HG02571 (cell line): ENCODE results near the gene PLCB3.

Experiments
- ATAC-seq: cut with Tn5 transposase; IDR thresholded peaks from one replicate; pipeline ENCODE4 v1.9.1; 2021; ENCODE audit warnings: mild to moderate bottlenecking, moderate library complexity; ENCODE audit not compliant: unreplicated experiment

Gene PLCB3

DNA sequence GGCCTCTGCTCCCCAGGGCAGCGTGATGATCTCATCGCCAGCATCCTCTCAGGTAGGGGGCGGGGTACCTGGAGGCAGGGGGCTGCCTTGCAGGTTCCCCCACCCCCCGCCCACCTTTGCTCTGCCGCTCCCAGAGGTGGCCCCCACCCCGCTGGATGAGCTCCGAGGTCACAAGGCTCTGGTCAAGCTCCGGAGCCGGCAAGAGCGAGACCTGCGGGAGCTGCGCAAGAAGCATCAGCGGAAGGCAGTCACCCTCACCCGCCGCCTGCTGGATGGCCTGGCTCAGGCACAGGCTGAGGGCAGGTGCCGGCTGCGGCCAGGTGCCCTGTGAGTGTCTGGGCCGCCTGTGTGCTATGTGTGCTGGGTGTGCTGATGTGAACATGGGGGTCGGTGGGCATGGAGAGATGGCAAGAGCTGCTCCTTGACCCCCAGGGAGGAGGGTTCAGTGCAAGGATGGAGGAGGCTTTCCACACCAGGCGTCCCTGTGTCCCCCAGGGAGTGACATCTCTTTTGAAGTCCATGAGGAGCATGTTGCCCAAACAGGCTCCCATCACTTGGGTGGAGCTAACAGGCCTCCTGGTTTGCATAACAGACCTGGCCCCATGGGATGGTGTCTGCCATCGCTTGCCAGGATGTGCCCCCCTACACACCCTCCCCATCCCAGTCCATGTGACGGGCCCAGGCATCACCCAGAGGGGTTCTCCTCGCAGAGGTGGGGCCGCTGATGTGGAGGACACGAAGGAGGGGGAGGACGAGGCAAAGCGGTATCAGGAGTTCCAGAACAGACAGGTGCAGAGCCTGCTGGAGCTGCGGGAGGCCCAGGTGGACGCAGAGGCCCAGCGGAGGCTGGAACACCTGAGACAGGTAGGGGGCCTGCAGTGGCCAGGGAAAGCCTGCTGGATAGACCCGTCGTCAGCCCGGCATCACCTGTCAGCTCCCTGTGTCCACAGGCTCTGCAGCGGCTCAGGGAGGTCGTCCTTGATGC, 14.1 kb downstream of the PLCB3 start:
- ATAC-seq: no peak

DNA sequence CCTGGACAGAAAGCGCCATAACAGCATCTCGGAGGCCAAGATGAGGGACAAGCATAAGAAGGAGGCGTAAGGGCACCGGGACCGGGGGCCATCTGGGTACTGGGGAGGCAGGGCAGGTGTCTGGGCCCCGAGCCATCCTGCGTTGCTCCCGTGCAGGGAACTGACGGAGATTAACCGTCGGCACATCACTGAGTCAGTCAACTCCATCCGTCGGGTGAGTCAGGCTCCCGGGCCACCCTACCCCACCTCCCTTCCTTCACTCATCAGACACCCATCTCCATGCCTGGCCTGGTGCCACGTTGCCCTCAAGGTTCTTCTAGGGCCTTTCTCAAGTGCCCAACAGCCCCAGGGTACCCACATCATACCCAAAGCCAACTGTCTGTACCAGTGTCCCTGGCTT, 15.0 kb downstream of the PLCB3 start:
- no peak for ATAC-seq

DNA sequence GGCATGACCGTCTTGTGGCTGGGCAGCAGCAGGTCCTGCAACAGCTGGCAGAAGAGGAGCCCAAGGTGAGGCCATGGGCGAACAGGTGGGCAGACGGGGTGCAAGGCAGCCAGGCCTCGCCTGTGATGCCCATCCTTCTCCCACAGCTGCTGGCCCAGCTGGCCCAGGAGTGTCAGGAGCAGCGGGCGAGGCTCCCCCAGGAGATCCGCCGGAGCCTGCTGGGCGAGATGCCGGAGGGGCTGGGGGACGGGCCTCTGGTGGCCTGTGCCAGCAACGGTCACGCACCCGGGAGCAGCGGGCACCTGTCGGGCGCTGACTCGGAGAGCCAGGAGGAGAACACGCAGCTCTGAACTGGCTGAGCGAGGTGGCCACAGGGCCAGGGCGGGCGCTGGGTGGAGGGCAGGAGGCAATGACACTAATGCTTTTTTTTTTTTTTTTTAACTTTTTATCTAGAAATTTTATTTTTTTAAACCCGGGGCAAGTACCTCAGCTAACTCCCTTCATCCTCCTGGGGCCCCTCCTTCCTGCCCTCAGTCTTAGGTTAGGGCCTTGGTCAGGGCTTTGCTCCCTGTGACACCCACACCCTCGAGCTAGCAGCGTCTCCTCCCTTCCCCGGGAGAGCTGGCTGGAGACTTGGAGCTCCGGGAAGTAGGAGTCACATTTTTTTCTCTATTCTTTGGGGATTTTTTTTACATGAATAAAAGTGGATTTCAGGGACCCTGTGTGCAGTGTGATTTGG, 16.0 kb downstream of the PLCB3 start:
- no peak for ATAC-seq

DNA sequence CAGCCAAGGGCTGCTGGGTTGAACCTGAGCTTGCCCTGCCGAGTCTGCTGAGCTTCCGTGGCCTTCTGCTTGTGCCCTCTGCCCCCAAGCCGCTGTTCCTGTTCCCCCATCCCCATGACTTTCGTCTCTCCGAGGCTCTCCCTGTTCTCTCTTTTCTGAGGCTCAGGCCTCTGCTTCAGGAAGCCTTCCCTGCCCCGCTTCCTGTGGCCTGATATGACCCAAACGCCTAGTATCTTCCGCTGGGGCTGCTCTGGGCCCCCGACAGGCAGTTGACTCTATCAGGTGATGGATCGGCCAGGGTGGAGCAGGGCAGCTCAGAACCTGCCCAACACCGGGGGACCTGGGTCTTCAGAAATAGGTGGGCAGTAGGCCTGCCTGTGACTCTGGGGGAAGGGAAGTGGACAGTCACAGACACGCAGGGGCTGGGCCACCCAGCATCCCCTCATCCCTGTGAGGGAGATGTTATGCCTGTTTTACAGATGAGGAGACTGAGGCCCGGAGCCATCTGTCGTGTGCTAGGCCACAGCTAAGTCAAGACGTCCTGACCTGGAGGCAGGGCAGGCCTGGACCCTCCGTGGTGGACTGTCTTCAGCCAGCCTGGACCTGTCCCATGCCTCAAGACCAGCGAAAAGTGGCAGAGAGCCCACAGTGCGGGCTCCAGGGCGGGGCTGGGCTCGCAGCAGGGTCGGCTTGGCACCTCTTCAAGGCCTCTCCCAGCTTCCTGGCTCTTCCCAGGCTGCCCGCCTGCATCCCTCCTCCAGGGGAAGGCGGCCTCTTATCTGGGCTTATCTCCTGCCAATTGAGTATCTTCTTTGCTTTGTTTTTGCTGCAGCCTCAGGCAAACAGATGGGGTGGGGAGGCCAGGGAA, 16.9 kb downstream of the PLCB3 start:
- no peak for ATAC-seq

DNA sequence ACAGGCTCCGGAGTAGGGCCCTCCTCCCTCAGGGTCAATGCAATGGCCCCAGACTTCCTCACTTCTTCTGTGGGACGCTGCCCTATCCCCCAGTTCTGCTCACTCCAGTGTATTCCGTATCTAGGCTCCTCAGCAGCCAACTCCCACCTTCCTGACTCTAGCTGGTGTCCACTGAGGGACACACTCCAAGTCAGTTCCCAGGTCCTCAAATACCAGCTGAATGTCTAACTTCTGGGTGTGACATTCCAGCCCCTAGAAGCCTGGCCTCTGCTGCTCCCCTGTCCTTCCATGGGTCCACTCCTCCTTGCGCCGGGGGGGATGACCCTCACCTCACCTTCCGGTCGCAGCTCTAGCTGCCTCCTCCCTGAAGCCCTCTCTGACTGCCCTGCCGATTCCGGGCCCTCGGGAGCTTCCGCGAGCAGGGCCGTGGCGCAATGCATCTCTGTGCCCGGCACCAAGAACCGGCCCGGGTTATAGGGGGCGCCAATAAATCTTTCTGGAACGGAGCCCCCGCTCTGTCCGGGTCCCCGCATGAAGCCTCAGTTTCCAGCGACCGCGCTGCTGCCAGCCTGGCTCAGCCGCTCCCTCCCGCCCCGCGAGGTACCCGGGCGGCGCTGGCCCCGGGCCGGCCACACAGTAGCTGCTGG, 17.7 kb downstream of the PLCB3 start:
- peak; percentile 4 for ATAC-seq

DNA sequence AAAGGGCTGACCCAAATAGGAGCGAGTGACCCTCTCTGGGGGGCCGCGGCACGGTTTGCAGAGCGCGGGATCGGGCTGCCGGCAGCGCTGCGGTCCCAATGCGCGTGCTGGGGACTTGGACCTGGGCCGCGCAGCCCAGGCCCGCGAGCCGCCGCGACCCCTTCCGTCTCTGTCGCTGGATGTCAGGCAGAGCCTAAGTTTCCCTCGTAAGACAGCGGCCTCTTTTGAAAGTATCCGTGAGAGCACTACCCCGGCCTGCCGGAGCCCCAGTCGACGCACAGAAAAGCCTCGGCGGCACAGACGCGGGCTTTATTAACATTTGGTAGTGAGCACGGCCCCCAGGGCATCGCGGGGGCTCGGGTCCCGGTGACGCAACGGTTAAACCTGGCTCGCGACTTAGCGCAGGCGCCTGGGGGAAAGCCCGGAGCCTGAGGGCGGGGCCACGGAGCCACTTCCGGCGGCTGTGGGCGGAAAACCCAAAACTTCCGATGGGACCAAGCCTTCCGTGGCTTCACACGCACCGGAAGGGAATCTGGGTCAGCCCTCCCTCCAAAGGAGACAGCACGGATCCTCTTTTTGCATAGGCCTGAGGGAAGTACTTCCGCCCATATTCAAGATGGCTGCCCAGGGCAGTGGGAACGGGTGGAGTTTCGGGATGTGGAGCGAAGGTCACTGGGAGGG, 18.4 kb downstream of the PLCB3 start:
- peak; percentile 71 for ATAC-seq

DNA sequence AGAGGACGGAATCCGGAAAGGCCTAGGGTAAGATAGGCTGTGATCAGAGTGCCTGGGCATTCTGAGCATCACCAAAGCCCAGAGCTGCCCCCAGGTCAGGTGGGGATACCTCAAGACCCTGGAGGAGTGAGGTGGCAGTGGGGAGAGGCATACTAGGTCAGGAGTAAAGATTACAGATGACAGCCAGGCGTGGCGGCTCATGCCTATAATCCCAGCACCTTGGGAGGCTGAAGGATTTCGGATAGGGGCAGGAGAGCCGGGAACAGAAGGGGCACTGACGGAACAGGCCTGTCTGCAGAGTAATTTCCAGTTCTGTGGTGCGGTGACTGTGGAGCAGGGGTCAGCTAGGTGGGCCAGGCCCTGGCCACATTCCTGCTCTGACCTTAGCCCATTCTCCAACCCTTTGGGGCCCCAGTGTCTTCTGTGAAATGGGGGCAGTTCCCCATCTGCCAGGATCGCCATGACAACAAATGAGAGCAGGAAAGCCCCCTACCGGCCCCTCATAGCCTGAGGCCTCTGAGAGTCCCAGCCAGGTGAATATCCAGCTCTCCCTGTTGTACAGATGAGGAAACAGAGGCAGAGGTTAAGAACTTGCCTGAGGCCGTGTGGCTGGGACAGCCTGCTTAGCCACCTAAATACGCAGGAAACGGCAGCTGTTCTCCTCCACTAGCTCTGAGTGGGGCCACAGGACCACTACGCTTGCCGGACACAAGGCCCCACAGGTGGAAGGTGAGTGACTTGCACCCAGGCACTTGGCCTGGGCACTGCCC, 23.9 kb downstream of the PLCB3 start:
- ATAC-seq: no peak

DNA sequence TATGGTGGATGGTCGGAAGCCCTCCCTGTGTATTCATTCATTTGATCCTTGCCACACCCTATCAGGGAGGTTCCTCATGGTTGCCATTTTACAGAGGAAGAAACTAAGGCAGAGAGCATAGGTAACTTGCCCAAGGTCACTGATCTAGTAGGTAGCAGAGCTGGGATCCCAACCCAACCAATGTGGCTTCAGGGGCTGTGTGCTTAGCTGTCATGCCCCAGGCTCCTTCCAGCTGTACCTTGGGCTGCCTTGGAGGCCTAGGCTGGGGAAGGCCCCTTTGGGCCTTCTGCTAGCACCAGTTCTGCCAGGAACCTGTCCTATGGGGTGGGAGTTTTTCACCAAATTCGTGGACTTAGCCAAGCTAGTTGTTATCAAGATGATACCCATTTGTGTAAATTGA, 24.5 kb downstream of the PLCB3 start:
- ATAC-seq: no peak

DNA sequence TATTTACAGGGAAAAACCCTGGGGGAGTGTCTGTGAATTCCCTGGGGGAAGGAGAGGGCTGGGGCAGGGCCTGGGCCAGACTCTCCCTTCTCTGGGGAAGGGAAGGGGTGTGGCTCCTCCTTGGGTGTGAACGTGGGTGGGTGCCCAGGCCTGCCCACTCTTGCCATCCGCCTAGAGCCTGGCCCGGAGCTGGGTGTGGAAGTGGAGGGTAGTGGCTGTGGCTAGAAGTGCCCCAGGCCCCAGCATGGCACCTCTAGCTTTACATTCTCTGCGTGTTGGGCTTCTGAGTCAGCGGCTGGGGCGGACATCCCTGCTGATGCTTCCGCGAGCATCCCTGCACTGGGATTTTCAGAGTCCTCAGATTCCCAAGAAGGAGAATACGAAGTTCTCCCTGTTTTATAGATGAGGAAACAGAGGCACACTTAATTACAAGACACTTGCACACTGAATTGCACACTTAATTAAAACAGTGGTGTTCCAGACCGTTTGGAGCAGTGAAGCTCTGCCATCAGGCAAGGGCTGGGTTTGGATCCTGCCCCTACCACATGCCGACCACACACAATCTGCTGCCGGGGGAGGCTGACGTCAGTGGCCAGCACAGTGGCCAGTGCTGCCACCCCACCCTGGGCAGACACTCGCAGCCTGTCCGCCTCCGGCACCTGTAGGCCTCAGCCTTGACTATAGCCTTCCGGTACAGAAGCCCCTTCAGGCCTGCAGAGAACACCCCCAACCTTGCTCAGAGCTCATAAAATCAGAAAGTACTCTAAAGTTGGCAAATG, 25.5 kb downstream of the PLCB3 start:
- ATAC-seq: no peak

DNA sequence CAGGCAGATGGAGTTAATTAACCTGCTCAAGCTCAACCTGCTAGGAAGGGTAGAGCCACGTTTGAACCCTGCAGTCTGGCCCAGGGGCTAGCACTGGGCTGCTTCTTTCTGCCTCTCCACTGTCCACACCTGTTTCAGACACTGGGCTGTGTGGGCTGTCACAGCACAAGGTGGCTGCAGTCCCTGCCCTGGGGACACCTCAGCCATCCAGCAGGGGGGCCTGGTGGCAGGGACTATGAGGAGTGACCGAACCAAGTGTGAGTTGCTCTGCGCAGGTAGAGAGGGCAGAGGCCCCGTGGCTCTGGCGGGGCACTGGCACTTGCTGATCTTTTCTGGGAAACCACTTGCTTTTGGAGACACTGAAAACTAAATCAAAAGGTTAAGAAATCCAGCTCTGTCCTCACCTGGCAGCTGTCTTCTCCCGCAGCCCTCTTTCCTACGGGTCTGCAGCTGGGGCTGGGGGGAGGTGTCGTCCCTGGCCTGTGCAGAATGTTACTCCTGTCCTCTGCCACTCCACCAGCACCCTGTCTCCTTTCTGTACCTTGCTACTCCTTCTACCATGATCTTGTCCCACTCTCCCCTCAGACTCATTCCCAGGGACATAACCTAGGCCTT, 27.4 kb downstream of the PLCB3 start:
- no peak for ATAC-seq

DNA sequence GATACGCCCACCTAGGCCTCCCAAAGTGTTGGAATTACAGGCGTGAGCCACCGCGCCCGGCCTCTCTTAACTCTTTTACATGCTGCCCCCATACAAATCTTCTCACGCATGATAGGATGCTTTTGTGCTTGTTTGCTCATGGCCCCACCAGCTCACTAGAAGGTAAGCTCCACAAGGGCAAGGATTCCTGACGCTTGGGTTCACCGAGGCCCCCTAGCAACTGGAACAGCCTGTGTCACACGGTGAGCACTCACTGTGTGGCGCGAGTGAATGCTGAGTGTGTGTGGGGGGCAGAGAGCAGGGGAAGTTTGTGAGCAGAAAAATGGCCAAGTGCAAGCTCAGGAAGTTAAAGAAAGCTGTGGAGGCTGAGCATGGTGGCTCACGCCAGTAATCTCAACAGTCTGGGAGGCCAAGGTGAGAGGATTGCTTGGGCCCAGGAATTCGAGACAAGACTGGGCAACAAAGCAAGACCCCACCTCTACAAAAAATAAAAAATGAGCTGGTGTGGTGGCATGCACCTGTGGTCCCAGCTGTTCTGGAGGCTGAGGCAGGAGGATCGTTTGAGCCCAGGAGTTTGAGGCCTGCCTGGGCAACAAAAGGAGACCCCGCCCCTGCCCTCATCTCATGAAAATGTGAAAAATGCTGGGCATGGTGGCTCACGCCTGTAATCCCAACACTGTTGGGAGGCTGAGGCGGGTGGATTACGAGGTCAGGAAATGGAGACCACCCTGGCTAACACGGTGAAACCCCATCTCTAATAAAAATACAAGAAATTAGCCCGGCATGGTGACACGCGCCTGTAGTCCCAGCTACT, 30.8 kb downstream of the PLCB3 start:
- no peak for ATAC-seq

DNA sequence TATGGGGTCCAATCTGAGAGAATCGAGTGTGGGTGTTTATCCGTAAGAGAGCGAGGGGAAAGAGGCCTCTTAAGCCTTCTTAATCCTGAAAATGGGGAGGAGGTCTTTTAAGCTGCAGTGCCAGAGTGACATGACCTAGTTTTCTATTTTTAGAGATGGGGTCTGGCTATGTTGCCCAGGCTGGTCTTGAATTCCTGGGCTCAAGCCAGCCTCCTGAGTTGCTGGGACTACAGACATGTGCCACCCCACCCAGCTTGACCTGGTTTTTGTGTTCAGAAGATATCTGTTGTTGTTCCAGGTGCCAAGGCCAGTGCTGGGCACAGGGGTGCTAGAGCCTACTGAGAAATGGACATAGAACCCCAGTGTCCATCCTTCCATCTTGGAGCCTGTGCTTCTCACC, 31.8 kb downstream of the PLCB3 start:
- no peak for ATAC-seq

DNA sequence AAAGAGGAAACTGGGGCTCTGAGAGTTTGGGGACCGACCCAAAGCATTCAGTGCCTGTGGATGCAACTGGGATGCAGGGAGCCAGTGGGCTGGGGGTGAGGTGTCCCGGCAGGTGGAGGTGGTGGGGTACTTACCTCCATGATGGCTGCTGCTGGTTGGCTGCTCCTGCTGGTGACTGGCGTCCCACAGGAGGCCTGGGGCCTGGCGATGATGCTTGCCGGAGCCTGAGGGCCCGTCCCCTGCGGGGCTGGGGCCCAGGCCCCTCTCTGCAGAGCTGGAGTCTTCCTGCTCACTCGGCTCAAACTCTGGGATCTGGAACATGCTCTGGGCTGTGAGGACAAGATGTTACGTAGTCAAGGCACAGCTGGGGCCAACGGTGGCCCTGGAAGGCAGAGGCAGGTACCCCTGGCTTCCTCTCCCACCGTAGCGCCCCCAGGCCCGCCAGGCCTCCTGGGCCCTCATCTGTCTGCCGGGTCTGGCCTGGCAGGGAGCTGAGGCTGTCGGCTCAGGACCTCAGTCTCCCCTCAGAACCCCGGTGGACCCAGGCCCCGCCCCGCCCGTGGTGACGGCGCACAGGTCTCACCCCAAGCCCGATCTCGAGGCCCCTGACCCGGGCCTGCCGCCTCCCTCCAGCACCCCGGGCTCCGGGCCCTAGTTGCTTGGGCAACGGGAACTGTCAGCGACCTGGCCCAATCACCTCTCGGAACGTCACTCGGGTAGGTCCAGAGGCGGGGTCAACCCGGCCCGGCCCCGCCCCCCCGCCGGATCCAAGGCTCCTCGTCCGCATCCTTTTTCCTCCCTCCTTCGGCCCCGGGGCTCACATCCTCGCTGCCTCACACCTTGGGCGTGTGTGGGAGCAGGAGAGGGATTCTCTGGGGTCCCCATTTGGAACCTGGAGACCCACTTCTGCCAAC, 33.0 kb downstream of the PLCB3 start, which contains the start of gene BAD:
TSS of gene BAD (minus strand) at position 618 of the 914 bp plus-strand sequence. CDS start at position 321, 297 bp downstream.
- ATAC-seq: peak; percentile 59

DNA sequence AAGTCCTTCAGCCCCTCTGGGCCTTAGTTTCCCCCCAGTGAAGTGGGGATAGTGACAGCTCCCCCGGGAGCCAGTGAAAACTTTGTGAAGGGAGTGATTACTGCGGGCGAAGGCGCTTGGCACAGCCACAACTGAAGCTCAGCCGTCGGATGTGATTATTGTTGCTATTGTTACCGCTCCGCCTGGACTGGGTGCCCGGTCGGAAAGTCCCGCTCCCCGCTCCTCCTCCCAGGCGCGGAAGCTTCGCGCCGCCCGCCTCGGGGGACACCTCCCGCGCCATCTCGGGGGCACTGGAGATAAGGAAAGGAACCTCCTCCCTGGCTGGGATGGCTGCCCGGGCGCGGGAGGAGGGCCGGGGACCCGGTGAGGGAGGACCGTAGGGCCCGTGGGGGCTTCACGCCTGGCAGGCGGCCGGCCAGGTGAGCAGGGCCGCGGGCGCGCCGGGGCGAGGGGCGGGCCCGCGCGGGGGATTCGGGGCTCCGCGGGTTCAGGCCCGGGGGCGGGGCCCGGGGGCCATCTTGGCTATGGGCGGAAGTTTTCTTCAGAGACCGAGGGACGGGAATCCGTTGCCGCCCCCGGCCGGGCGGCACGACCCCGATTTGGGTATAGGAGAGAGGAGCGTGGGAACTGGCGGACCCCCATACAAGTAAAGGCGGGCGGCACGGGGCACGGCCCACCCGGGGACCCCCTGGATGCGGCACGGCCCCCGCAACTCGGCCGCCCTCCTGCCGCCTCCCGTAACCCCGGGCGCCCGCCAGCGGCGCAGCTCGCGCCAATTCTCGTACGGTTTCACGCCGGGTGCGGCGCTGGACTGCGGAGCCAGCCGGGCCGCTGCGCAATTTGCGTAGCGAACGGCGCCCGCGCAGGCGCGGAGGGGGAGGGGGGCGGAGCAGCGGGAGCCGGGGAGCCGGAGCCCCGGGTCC, 33.9 kb downstream of the PLCB3 start, which contains the start of gene GPR137:
TSS of gene GPR137 (plus strand) at position 887 of the 923 bp plus-strand sequence. CDS start 677 bp downstream, outside the sequence.
- ATAC-seq: peak; percentile 54
